Activated gamma-delta T cell treated with anti-CD3 and anti-CD28 coated beads, Interleukin-2, amount 50 U/mL, for 16 hours (primary cell): ENCODE data around the gene ERICH4.
"Not testable (repeated sequence)": the region's sequence is repeated elsewhere in the genome, so short reads cannot be mapped to it uniquely, and the experiment has no call there.

Experiments
- DNase-seq: peaks from one replicate; pipeline ENCODE4 v3.0.0-alpha.2; 2020; ENCODE audit warnings: low read depth

ERICH4 gene

GRCh38 chr19:41435936-41436673 is 6.9 kb upstream of the ERICH4 start:
- no peak for DNase-seq

DNA sequence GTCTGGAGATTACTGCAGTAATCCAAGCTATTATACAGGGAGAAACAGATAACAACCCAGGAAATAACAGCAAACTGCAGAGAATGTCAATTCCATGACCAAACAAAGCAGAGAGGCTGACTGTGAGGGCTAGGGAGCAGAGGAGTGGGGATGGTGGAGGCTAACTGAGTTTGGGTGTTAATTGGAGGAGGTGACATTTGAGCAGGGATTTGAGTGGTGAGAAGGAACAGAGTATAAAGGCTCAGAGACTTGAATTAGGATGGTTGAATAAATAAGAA is 6.3 kb upstream of the ERICH4 start:
- DNase-seq: no peak

DNA sequence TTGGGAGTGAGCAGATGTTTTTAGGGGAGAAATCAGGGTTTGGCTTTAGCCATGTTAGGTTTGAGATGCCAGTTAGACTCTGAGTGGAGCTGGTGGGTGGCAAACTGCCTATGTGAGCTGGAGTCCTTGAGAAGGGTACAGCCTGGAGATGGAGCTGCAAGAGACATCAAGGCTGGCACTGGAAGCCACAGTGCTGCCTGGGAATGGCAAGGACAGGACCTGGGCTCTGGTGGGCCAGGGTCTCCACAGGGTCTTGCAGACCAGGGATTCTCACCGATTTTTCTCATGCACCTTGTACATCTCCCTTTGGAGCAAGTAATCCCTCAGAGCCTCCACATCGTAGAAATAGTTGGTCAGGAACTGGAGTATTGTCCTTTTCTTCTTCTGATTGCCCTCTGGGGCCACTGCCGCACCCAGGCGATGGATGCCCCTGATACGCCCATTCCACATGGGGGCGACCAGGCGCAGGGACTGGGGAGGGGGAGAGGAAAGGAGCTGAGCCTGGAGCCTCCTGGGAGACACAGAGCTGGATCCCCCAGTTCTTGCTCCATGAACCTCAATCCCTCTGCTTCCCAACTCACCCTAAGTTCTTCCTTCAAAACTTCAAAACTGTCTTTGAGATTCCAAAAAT is 4.9 kb upstream of the ERICH4 start:
- DNase-seq: no peak

DNA sequence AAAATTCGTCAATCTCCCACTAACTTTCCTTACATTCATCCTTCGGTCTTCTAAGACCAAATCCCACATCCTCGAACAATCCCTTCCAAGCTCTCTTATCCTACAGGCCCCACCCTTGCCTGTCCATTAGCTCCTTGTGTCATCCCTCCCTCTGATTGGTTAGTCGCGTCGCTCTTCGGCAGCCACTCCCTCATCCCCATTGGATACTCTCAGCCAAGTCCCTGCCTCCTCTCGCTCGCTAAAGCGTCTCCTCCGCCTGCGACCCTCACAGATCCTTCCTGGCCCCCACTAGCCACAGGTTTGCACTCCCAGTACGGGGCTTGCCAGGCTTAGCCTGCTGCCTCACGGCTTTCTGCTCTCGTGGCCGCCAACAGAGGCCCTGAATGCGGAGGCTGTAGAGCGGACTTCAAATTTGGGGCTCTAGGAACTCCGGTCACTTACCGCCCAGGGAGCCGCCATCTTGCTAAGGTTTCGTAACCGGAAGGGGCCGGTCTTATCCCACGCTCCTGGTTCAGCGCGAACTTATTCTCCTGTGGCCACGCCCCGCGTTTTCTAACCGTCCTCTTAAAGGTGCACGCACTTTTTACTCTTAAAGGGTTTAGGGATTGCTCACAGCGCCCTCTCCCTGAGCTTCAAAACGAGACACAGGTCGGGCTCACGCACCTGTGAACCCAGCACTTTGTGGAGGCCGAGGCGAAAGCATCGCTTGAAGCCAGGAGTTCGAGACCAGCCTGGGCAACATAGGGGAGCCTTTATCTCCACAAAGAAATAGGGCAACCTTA is 3.3 kb upstream of the ERICH4 start, which contains the start of gene DMAC2:
Gene DMAC2 (minus strand): TSS at position 472 of the 782 bp plus-strand sequence. CDS start 13 bp downstream, at position 459.
- peak; percentile 93 for DNase-seq

DNA sequence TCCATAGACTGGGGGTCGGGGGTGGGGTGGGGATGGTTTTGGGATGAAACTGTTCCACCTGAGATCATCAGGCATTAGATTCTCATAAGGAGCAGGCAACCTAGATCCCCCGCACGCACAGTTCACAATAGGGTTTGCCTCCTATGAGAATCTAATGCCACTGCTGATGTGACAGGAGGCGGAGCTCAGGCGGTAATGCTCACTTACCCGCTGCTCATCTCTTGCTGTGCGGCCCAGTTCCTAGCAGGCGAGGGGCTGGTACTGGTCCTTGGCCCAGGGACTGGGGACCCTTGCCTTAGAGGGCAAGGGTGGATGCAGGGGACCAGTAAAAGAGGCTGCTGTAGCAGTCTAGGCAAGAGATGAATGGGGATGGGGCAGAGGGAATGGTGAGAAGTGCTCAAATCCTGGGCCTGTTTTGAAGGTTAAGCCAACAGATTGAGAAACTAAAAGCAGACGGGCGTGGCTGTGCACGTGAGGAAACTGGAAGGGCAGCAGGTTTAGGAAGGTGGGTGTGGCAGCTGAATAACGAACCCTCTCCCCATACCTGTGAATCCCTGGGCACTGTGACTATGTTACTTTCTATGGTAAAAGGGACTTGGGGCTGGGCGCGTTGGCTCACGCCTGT is 1.5 kb upstream of the ERICH4 start:
- DNase-seq: no peak

GRCh38 chr19:41443813-41444455 is 978 bp downstream of the ERICH4 start:
- no peak for DNase-seq

DNA sequence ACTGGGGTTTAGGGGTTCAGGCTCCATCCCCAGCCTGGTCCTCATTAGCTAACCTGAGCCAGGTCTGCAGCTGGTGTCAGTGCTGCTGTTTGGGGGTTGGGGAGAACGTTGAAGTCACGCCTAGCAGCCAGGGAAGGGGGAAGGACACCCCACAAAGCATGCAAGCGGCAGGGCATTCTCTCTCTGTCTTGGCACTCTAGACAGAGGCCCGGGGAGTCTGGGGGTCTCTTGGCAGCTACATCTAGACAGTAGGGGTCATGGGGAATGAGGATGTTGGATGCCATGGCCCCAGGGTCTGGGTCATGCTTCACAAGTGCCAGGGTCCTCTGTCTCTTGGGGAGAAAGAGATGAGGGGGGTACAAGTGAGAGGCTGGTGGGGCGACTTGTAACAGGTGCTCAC is 2.6 kb downstream of the ERICH4 start:
- no peak for DNase-seq

GRCh38 chr19:41447732-41448332 is 4.9 kb downstream of the ERICH4 start:
- no peak for DNase-seq

DNA sequence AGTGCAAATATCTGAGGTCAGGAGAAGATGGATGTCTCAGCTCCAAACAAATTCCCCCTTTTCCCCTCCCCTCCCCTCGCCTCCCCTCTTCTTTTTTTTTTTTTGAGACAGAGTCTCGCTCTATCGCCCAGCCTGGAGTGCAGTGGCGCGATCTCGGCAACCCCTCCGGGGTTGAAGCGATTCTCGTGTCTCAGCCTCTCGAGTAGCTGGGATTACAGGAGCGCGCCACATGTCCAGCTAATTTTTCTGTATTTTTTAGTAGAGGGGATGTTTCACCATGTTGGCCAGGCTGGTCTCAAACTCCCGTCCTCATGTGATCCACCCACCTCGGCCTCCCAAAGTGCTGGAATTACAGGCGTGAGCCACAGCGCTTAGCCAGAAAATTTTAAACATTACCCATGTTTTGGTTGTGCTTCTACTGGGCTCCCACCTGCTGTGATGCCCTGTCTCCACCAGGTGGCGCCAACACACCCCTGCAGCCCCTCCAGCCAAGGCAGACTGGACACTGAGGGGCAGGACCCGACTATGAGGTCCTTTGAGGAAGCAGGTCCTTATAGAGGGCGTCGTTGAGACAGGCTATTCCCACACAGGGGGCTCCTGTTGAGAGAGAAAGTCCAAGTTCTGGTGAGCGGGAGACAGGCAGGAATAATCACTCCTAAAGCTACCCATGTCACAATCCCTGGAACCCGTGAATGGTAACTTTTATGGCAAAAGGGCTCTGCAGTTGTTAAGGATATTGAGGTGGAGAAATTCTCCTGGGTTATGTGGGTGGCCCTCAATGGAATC is 6.3 kb downstream of the ERICH4 start:
- peak; percentile 63 for DNase-seq

- DNase-seq: no peak
Measured at GRCh38 chr19:41449865-41450178, 6.9 kb downstream of the ERICH4 start.

DNA sequence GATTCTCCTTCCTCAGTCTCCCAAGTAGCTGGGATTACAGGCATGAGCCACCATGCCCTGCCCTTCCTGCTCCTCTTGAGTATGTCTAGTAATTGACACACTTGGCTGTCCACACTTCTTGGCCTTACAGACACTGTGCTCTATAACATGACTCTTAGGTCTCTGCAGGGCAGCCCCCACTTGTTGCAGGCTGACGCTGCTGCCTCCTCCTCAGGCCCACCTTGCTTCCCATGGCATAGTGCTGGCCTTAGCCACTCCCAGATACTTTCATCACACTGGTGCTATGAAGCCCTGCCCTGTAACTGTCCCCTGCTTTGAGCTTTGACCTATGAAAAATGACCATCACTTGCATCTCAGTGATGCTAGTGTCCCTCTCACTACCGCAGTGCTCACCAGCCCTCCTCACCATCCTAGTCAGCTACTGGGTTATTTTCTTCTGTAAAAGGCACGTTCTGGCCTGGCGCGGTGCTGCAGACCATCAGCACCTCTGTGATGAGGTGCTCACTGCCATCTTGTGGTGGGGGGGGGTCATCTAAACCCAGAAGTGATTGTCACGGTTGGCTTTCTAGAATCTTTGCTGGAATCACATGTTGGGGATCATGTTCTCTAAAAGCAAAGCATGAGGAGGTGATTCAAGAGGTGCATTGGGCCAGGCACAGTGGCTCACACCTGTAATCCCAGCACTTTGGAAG is 9.8 kb downstream of the ERICH4 start:
- no peak for DNase-seq

- no peak for DNase-seq
Measured at GRCh38 chr19:41455936-41456335, 13.0 kb downstream of the ERICH4 start.

DNA sequence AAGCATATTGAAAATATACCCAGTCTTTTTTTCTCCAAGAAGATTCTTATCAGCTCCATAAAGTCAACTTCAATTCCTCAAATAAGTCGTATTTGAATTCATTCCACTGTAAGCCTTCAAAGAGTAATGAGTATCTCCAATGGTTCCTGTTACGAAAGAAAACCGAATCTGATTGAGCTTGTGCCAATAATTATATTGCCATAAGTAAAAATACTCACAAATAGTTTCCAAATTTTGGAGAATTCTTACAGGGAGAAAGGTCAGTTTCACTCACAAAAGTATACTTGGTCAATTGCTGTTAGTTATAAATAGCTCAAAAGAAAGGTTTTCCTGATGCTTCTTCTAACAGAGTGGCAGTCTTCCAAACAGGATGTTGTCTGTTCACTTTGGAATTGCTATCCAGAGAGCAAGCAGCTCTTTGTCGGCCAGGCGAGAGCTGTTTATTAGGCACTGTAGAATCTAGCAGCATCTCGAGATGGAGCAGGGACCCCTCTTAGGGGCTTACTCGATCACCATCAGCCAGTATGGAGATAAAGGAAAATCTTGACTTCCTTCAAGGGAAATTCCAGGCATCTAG is 13.5 kb downstream of the ERICH4 start:
- DNase-seq: no peak

- DNase-seq: no peak
Measured at GRCh38 chr19:41457241-41457640, 14.3 kb downstream of the ERICH4 start.

DNA sequence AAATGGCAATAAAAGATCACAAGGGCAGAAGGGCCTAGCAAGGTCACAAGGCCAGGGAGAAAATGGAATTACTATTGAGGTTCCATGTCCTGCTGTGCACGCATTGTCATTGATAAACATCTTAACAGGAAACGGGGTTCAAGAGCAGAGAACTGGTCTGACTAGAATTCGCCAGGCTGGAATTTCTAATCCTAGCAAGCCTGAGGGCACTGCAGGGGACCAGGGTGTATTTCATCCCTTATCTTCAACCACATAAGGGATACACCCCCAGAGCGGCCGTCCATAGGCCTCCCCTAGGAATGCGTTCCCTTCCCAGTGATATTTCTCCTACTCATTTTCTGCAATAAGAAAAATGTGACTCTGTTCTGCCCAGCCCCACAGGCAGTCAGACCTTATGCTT is 19.5 kb downstream of the ERICH4 start:
- no peak for DNase-seq

- DNase-seq: not testable (repeated sequence)
Measured at GRCh38 chr19:41463257-41464256, 20.6 kb downstream of the ERICH4 start.

GRCh38 chr19:41476583-41476982 is 33.6 kb downstream of the ERICH4 start:
- no peak for DNase-seq

GRCh38 chr19:41478171-41478570 is 35.2 kb downstream of the ERICH4 start:
- no peak for DNase-seq
